Parathyroid adenoma (tissue), 2 donors: ENCODE measurements around the gene OTOP3.

ENCODE experiments used
- H2AFZ ChIP-seq: fragments of 300-600 bp; sonication (generic); one replicate; pipeline ENCODE4 v1.7.0; 2017; ENCODE audit warnings: antibody characterized with exemption, mild to moderate bottlenecking
- H3K27ac ChIP-seq: fragments of 300-600 bp; sonication (generic); one replicate; pipeline ENCODE4 v1.7.0; 2017
- H3K27me3 ChIP-seq: fragments of 300-600 bp; sonication (generic); one replicate; pipeline ENCODE4 v1.7.0; 2017; ENCODE audit warnings: low read length; ENCODE audit not compliant: control insufficient read depth, insufficient read depth
- H3K36me3 ChIP-seq: fragments of 300-600 bp; sonication (generic); one replicate; pipeline ENCODE4 v1.7.0; 2017; ENCODE audit warnings: low read length; ENCODE audit not compliant: control insufficient read depth, insufficient read depth
- H3K4me1 ChIP-seq: fragments of 300-600 bp; sonication (generic); one replicate; pipeline ENCODE4 v1.7.0; 2017; ENCODE audit warnings: control low read depth
- H3K4me2 ChIP-seq: fragments of 300-600 bp; sonication (generic); one replicate; pipeline ENCODE4 v1.7.0; 2017; ENCODE audit warnings: low read length
- H3K4me3 ChIP-seq: fragments of 300-600 bp; sonication (generic); one replicate; pipeline ENCODE4 v1.7.0; 2017; ENCODE audit warnings: low read depth, low read length
- H3K79me2 ChIP-seq: fragments of 300-600 bp; sonication (generic); one replicate; pipeline ENCODE4 v1.7.0; 2017; ENCODE audit warnings: control low read depth
- H3K9ac ChIP-seq: fragments of 300-600 bp; sonication (generic); one replicate; pipeline ENCODE4 v1.7.0; 2017; ENCODE audit warnings: mild to moderate bottlenecking
- H3K9me3 ChIP-seq: fragments of 300-600 bp; sonication (generic); one replicate; pipeline ENCODE4 v1.7.0; 2017; ENCODE audit warnings: low read length; ENCODE audit not compliant: control insufficient read depth
- CTCF ChIP-seq: fragments of 300-600 bp; sonication (generic); IDR thresholded peaks from one replicate; pipeline ENCODE4 v1.7.0; 2017; ENCODE audit warnings: antibody characterized with exemption, mild to moderate bottlenecking
- donor health status: primary hyperparathyroidism.

Gene OTOP3

GRCh38 chr17:74957935-74958740 is 22.4 kb downstream of the OTOP3 start:
- Histone ChIP-seq H3K27me3 (no peaks in the 10 kb centered on the region), H3K4me1 (no peaks in the 10 kb centered on the region), H3K4me2 (no peak overlapping the region), H3K27ac (no peak overlapping the region), H3K79me2 (no peaks in the 10 kb centered on the region), H3K9ac (no peak overlapping the region), H3K36me3 (no peaks in the 10 kb centered on the region), H2AFZ (no peak overlapping the region), H3K4me3 (no peak overlapping the region), H3K9me3 (no peaks in the 10 kb centered on the region)
- TF ChIP-seq CTCF, result peak; percentile 94

- no peak overlapping the region for H2AFZ ChIP-seq
- no peaks in the 10 kb centered on the region for H3K79me2 ChIP-seq
- no peaks in the 10 kb centered on the region for H3K9me3 ChIP-seq
- no peak overlapping the region for H3K27ac ChIP-seq
- H3K27me3 ChIP-seq, result no peaks in the 10 kb centered on the region
- no peak for TF ChIP-seq CTCF
- no peaks in the 10 kb centered on the region for H3K4me1 ChIP-seq
- no peak overlapping the region for H3K9ac ChIP-seq
- H3K36me3 ChIP-seq, result no peaks in the 10 kb centered on the region
- no peak overlapping the region for H3K4me2 ChIP-seq
- no peak overlapping the region for H3K4me3 ChIP-seq
Measured at GRCh38 chr17:74959826-74960515, 24.3 kb downstream of the OTOP3 start.

GRCh38 chr17:74960570-74961342 is 25.1 kb downstream of the OTOP3 start:
- no peaks in the 10 kb centered on the region for H3K9me3 ChIP-seq
- H3K4me2 ChIP-seq, result no peak overlapping the region
- H3K9ac ChIP-seq, result no peak overlapping the region
- no peak overlapping the region for H3K4me3 ChIP-seq
- no peaks in the 10 kb centered on the region for H3K27me3 ChIP-seq
- no peaks in the 10 kb centered on the region for H3K4me1 ChIP-seq
- no peak overlapping the region for H2AFZ ChIP-seq
- H3K79me2 ChIP-seq, result no peaks in the 10 kb centered on the region
- H3K27ac ChIP-seq, result no peak overlapping the region
- no peaks in the 10 kb centered on the region for H3K36me3 ChIP-seq
- TF ChIP-seq CTCF, result no peak

GRCh38 chr17:74961657-74962350 is 26.1 kb downstream of the OTOP3 start:
- Histone ChIP-seq H3K9me3 (no peaks in the 10 kb centered on the region), H3K27me3 (no peaks in the 10 kb centered on the region), H3K79me2 (no peaks in the 10 kb centered on the region), H3K36me3 (no peaks in the 10 kb centered on the region), H3K27ac (no peak overlapping the region), H2AFZ (no peak overlapping the region), H3K4me3 (no peak overlapping the region), H3K4me1 (no peaks in the 10 kb centered on the region), H3K9ac (no peak overlapping the region), H3K4me2 (no peak overlapping the region)
- TF ChIP-seq CTCF, result peak; percentile 85
